ENCODE measurements around the gene WSB2. TPM values are rescaled to one million over a fixed set of nuclear protein-coding genes. Genes with fewer than 3 reads are reported as not detected.

WSB2 gene
- total and polyA plus RNA-seq, 9 of the 15 experiments (the other 6 are each of a cell fraction or from before 2014, with no cell fraction given) = 31.4 to 77.6 (median 52.6) TPM

- TF ChIP-seq NCOA4 (IDR thresholded peaks at IDR 0.05; ENCODE audit: partially characterized antibody) = no peak
- no peak for TF ChIP-seq BHLHE40 (IDR thresholded peaks at IDR 0.05; ENCODE audit: low read length)
- TF ChIP-seq VEZF1 (CRISPR knock-in tag; IDR thresholded peaks at IDR 0.05) = peak; percentile 97
- TF ChIP-seq POLR2AphosphoS5 (IDR thresholded peaks at IDR 0.05; ENCODE audit: control insufficient read depth, insufficient read depth, low read depth, low read length) = peak; percentile 34; the same call in 1 of the 2 replicates
- peak; percentile 97 for TF ChIP-seq OTX1 (CRISPR knock-in tag; IDR thresholded peaks at IDR 0.05)
- 0 out of 2 replicates have a peak, but pooled peaks have one; percentile 46 for TF ChIP-seq ZNF766 (CRISPR knock-in tag; conservative IDR thresholded peaks at IDR 0.05)
- TF ChIP-seq SETDB1 (IDR thresholded peaks at IDR 0.05; ENCODE audit: low read length) = no peak
- TF ChIP-seq CBX5 (IDR thresholded peaks at IDR 0.05; ENCODE audit: borderline replicate concordance, low read depth) = no peak
- TF ChIP-seq PRDM10 (IDR thresholded peaks at IDR 0.05; ENCODE audit: partially characterized antibody) = peak; percentile 90
- peak; percentile 81; the same call in 1 of the 2 replicates for TF ChIP-seq ELF4 (CRISPR knock-in tag; IDR thresholded peaks at IDR 0.05)
- TF ChIP-seq GABPB1 (CRISPR knock-in tag; IDR thresholded peaks at IDR 0.05) = no peak; the same call in 1 of the 2 replicates
- TF ChIP-seq RBFOX2 (IDR thresholded peaks at IDR 0.05; ENCODE audit: low read depth, low read length) = peak; percentile 57
- peak; percentile 45 for TF ChIP-seq TAF9B (IDR thresholded peaks at IDR 0.05; ENCODE audit: partially characterized antibody)
- no peak for TF ChIP-seq TCF15 (CRISPR knock-in tag; IDR thresholded peaks at IDR 0.05)
- TF ChIP-seq E2F5 (CRISPR knock-in tag; IDR thresholded peaks at IDR 0.05) = no peak
Measured at GRCh38 chr12:118061011-118061872, at the start of gene WSB2 (continued).

Data from K562 (cell line).